Left renal pelvis (tissue), 4 donors: ENCODE results near the gene MDFIC. TPM values are rescaled to one million over a fixed set of nuclear protein-coding genes. Genes with fewer than 3 reads are reported as not detected.

Experiments used
- DNase-seq, 4 donors: peaks; one replicate each; pipeline ENCODE4 v3.0.0-alpha.2; 2013; ENCODE audit warnings: low read depth in 4 of 4, low spot score in 3 of 4
- polyA plus RNA-seq, 4 donors: library from polyadenylated mRNA; unstranded; fragments of 120-200 nt; gene quantifications; one replicate each; pipeline ENCODE4 v1.2.1, GENCODE V29; 2013; ENCODE audit not compliant: insufficient read length in 4 of 4

MDFIC gene
- polyA plus RNA-seq, 4 donors: 27.3 to 59.9 (median 34.1) TPM

- no peak for DNase-seq
Measured at GRCh38 chr7:114924038-114924712, 2.3 kb downstream of the MDFIC start.

DNA sequence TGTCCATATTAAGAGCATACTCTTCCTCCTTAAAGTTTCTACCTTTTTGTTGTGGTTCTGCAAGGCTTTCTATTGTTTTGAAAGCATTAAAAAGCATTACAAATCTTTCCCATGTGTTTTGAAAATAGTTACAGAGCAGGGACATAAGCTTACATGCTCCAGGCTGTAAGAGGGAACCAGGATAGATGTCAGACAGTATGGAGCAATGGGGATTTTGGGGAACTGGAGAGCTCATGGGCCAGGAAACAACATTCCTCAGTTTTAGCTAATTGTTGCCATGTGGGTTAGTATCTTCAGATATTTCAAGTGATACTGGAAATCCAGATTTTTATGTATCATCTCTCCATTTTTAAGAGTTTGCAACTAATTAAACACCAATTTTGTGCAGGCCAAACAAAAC is 3.5 kb downstream of the MDFIC start:
- no peak for DNase-seq

DNA sequence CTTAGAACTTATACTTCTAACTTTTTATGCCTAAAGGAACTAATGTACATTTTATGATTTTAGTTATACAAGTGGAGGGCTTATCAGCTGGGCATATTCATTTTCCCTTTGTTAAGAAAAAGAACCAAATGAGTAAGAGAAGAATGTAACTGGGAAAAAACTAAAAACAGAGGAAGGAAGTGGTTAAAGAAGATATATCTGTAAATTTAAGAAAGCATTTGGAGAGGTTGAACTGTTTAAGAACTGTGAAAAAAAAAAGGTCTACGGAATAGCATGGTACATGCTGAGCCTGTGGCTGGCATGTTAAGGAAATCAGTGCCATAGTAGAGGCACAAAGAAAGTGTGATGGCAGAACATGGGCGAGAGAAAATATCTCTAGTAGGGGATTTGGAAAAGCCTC is 6.2 kb downstream of the MDFIC start:
- no peak for DNase-seq

DNA sequence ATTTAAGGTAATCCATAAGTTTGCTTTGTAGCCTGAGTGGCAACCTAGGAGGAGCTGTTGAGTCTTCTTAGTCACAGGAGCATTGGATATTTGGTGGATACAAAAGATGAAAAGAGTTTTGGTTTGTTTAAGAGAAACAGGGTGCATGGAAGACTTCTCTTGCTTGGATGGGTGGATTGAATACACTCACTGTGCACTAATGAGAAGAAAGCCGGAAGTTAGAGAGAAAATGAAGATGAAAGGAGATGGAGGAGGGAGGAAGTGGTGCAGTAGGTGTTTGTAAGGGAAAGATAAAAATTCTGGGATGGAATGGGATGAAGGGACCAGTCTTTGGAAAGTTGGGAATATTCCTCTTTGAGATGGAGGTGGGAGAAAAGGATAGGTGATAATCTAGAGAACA is 7.7 kb downstream of the MDFIC start:
- no peak for DNase-seq

DNA sequence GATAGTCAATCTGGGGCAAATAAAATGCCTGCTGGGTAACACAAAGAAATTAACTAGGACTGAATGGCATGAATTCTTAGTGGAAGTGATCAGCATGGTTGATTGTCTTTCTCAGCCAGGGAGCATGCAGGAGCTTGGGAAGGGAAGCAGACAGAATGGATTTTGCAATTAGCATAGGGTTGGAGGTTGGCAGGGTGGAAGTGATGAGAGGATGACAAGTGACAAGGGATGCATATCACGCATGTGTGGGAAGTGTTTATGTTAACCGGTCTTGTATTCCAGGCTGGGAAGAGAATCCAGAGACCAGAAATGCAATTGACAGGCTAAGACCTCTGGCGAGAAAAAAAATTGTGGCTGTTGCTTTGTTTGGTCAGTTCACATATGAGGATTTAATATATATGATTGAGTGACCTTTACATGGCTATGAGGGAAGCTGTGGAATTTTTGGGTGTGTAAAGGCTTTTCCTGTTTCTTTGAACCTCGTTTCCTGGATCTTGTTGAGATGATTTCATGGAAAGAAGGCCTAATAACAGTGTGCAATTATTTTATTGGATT is 8.3 kb downstream of the MDFIC start:
- DNase-seq: no peak

- no peak for DNase-seq
Measured at GRCh38 chr7:114930829-114931655, 9.1 kb downstream of the MDFIC start.

GRCh38 chr7:114931656-114932011 is 9.7 kb downstream of the MDFIC start:
- no peak for DNase-seq

DNA sequence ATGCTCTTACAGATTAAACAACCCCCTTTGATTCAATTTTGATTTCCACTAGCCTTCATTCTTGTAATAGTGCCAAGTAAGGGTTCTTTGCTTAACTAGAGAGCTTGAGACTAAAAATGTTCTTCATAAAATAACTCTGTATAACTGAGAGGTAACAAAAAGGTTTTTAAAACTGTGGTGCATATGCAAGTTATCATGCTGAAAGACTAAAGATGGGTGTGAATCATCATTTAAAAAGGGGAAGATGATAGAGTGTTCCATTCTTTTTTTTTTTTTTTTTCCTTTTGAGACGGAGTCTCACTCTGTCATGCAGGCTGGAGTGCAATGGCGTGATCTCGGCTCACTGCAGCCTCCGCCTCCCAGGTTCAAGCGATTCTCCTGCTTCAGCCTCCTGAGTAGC is 11.1 kb downstream of the MDFIC start:
- DNase-seq: no peak

GRCh38 chr7:114933658-114934057 is 11.8 kb downstream of the MDFIC start:
- DNase-seq: no peak

- DNase-seq: no peak
Measured at GRCh38 chr7:114934086-114934485, 12.2 kb downstream of the MDFIC start.

GRCh38 chr7:114934713-114935112 is 12.8 kb downstream of the MDFIC start:
- no peak for DNase-seq

- DNase-seq: no peak
Measured at GRCh38 chr7:114936471-114936870, 14.6 kb downstream of the MDFIC start.

DNA sequence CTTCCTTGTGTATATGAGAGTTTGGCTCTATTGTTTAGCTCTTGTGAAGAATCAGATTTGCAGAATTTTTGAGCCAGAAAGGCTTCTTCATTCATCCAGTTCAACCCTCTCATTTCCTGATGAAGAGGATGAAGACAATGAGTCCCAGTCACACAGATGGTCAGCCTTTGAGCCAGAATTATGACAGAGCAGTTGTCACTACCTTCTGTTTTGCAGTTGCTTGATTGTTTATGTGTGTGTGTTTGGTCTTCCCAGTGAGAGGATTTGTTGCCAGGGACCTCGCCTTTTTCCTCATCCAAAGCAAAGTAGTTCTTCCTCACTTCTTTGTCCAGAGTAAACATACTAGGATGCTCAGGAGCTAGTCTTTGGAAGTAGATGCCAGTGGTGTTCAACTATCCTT is 15.6 kb downstream of the MDFIC start:
- no peak for DNase-seq

- DNase-seq: no peak
Measured at GRCh38 chr7:114938785-114939184, 16.9 kb downstream of the MDFIC start.

GRCh38 chr7:114939484-114940097 is 17.7 kb downstream of the MDFIC start:
- no peak for DNase-seq

DNA sequence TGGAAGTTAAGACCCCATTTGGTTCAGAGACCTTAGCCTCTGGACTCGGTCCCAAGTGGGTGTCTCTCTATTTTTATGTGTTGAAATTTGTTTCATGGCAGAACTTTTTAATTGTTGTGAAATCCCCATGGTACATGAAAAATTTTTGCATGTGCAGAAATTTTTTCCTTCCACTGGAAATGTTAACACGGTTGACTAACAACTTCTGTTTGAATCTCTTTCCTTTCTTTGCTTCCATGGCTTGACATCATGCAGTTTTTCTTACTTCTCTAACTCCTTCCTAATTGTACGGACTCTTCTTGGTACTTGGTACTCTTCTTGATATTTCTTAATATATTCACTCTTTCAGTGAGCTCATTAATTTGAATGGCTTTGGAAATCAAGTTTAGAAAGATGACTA is 18.3 kb downstream of the MDFIC start:
- DNase-seq: no peak

DNA sequence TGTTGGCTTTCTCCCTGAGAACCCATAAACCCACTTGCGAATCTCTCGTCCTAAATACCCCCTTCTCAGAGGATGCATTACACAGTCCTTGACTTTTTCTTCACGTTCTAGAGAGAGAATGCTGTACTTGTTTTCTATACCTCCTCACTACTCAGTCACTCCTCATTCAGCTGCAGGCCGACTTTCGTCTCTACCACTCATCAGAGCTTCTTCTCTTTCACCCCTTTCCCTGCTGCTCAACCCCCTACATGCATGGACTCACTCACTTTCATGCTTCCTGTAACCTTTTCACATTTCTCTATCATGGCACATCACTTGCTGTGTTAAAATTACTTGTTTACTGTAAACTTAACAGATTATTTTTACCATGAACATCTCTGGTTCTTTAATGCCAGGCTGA is 19.8 kb downstream of the MDFIC start:
- DNase-seq: no peak

DNA sequence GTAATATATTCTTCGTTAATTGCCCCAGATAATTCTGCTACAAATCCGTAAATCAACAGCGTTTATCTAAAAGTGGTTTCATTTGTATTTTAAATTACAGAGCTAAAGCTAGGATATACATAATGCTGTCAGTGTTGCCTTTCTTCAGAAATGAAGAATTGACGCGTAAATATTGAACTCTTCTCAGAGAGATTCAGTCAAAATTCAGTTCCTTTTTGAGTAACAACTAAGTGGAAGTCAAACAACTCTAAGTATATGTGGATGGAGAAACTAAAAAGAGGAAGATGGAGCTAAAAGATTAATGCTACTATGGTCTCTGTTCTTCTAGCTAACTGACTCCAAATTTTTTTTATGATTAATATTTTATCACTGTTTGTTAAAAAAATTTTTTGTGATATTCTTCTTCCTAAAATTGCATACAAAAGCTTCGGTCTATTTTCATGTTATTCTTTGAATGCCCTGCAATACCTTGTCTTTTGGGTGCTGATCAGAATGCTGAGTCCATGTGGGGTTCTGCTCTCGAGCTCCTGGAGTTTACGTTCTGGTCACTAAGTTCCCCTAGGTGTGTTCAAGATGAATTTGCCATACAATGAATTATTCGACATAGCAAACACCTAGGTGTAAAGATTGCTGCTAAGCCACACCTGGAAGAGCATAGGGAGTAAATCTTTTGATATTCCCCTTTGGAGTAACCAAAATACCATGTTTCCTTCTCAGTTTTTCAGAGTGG is 20.7 kb downstream of the MDFIC start:
- DNase-seq: no peak

DNA sequence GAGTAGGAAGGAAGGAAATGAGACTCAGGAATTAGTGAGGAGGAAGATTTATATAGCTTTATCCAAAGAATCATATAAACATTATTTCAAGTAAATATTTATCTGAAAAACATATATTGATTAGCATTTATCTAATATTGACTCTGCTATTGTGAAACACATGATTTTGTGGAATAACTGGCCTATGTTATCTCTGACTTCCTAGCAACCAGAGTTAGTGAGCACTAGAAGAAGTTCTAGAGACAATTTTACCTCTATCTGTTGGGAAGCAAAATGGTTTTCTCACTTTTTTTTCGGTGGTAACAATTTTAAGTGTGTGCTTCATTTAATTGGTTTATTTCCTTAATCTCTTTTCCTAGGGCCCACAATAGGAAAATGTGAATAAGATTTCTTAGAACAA is 21.6 kb downstream of the MDFIC start:
- no peak for DNase-seq

DNA sequence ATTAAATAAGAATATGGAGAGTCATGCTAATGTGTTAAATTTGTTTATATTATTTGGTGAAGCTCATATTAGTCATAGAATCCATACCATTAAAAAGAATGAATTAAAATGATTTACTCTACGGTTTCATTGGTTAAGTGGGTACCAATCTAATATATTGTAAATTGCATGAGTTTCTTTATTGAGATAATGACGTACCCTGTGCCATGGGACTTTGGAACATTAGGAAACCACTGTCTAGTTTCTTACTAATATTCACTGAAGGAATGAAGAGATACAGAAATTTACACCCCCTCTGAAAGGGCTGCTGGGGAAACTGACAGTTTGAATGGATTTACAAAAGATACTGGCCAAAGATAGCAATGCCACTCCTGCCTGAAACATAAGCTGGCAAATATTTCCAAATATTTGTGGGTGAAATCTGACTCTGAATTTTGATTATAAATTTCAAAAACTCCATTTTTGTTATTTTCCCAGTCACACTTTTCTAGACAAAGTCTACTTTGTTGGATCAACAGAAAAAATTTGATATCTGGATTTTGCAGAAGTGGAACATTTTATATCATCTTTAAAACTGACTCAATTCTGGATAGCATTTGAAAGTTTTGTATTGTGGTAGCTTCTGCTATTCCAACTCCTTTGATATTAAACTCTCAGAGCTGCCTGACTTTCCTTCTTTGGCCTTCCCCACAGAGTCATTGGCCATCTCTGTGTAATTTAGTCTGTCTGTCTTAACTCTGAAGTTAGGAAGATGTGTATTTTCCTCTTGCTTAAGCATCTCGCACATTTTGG is 22.3 kb downstream of the MDFIC start:
- no peak for DNase-seq
